Osteoblast (primary cell): Measurements from ENCODE around the gene TMEM184A. TPM values are rescaled to one million over a fixed set of nuclear protein-coding genes. Genes with fewer than 3 reads are reported as not detected.
A peak's percentile ranks its signal among the peaks of the same experiment; 100 is the strongest.

ENCODE experiments used
- DNase-seq: peaks from one replicate; pipeline ENCODE4 v3.0.0; 2011; ENCODE audit warnings: low spot score, mixed read lengths; ENCODE audit not compliant: insufficient read length; ENCODE audit errors: missing footprints
- H2AFZ ChIP-seq: 2 replicates; pipeline ENCODE4 v1.6.0; 2011; ENCODE audit warnings: mild to moderate bottlenecking, low read length
- H3K27ac ChIP-seq: 2 replicates; pipeline ENCODE4 v1.5.1; 2011; ENCODE audit warnings: mild to moderate bottlenecking, low read depth, low read length, moderate library complexity
- H3K27me3 ChIP-seq: 2 replicates; pipeline ENCODE4 v1.6.0; 2012; ENCODE audit warnings: mild to moderate bottlenecking, control low read depth, inconsistent platforms, low read length, moderate library complexity; ENCODE audit not compliant: insufficient read depth
- H3K36me3 ChIP-seq: 2 replicates; pipeline ENCODE4 v1.5.1; 2011; ENCODE audit warnings: mild to moderate bottlenecking, low read length, control low read depth, moderate library complexity; ENCODE audit not compliant: insufficient read depth
- H3K4me1 ChIP-seq: 2 replicates; pipeline ENCODE4 v1.5.1; 2011; ENCODE audit warnings: mild to moderate bottlenecking, low read length, control low read depth, moderate library complexity; ENCODE audit not compliant: insufficient read depth
- H3K4me2 ChIP-seq: 2 replicates; pipeline ENCODE4 v1.6.0; 2011; ENCODE audit warnings: mild to moderate bottlenecking, low read length; ENCODE audit not compliant: insufficient read depth
- H3K4me3 ChIP-seq: fragments of 200-600 bp; sonication (generic); 3 replicates; pipeline ENCODE4 v1.5.1; 2012; ENCODE audit warnings: mild to moderate bottlenecking, low read length, inconsistent platforms; ENCODE audit not compliant: insufficient read depth
- H3K79me2 ChIP-seq: 2 replicates; pipeline ENCODE4 v1.6.0; 2012; ENCODE audit warnings: mild to moderate bottlenecking, low read length, control low read depth, inconsistent platforms; ENCODE audit not compliant: insufficient read depth
- H3K9me3 ChIP-seq: 2 replicates; pipeline ENCODE4 v1.5.1; 2011; ENCODE audit warnings: low read depth, low read length, control low read depth
- H4K20me1 ChIP-seq: 2 replicates; pipeline ENCODE4 v1.6.0; 2012; ENCODE audit warnings: mild to moderate bottlenecking, low read length, control low read depth; ENCODE audit not compliant: insufficient read depth
- total RNA-seq: library from RNA; depleted of rRNA; stranded (reverse); fragments of >200 nt; gene quantifications from 2 replicates; pipeline ENCODE4 v1.2.3, GENCODE V29; 2012
- TF ChIP-seq, protein P1 (sequence below): IDR thresholded peaks from 2 replicates; pipeline ENCODE4 v1.5.1; 2011; ENCODE audit warnings: mild to moderate bottlenecking, low read depth, low read length, moderate library complexity; ENCODE audit errors: extremely low read depth

The TMEM184A gene
- total RNA-seq, 1 donor = under 0.01 TPM

DNA sequence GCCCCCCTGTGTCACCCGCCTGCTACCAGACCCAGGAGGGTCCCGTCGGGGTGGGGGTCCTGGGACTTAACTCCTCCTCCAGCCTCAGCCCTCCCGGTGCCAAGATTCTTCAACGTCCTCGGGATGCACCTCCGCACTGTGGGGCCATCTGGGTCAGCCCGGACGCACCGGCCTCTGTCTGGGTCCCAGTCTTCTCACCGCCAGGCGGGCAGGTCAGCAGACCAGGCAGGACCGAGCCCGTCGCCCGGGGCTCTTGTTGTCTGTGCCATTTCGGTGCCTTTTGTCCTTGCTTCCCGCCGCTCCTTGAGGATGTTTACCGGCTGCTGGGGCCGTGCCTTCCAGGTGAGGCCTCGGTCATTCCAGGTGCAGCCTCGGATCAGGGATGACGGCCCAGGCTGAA lies 46.0 kb upstream of the TMEM184A start:
- H3K27me3 ChIP-seq = peaks cover 39% of the 10 kb centered on the region
- H3K9me3 ChIP-seq = no peaks in the 10 kb centered on the region
- no peaks in the 10 kb centered on the region for H3K4me1 ChIP-seq
- no peaks in the 10 kb centered on the region for H3K79me2 ChIP-seq
- H4K20me1 ChIP-seq = no peaks in the 10 kb centered on the region
- no peak overlapping the region for H3K4me2 ChIP-seq
- no peak overlapping the region for H3K4me3 ChIP-seq
- TF ChIP-seq, protein P1, sequence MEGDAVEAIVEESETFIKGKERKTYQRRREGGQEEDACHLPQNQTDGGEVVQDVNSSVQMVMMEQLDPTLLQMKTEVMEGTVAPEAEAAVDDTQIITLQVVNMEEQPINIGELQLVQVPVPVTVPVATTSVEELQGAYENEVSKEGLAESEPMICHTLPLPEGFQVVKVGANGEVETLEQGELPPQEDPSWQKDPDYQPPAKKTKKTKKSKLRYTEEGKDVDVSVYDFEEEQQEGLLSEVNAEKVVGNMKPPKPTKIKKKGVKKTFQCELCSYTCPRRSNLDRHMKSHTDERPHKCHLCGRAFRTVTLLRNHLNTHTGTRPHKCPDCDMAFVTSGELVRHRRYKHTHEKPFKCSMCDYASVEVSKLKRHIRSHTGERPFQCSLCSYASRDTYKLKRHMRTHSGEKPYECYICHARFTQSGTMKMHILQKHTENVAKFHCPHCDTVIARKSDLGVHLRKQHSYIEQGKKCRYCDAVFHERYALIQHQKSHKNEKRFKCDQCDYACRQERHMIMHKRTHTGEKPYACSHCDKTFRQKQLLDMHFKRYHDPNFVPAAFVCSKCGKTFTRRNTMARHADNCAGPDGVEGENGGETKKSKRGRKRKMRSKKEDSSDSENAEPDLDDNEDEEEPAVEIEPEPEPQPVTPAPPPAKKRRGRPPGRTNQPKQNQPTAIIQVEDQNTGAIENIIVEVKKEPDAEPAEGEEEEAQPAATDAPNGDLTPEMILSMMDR = no peak
- peak; percentile 67 for DNase-seq
- no peaks in the 10 kb centered on the region for H3K36me3 ChIP-seq
- no peak overlapping the region for H2AFZ ChIP-seq
- H3K27ac ChIP-seq = no peak overlapping the region

DNA sequence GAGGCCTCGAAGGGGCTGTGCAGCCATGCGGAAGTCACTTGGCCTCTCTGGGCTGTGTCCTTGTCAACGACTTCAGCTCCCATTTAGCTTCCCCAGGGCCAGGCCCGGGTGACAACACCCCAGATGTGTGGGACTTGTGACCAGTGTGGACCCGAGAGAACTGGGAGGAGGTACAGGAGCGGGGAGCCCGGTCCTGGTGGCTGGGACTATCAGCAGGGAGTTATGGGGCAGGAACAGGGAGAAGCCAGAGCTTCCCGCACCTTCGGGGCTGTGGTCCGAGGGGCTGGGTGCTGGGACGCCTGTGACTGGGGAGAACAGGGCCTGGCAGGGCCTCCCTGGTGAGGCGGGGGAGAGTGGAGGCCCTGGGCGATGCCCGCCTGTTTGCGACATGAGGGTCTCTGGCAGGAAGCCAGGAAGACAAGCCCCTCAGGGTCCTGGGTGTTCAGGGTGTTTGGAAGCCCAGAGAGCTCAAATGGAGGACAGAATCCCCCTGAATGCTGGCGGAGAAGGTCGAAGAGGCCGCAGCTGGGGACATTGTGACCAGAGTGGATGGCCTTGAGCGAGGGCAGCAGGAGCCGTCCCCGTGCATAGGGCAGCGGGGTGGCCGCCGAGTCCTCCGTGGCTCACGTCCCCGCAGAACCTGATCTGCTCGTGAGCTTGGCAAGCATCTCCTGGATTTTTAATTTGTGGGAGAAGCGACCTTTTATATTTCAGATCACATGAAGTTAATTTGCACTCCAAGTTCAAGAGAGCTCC lies 43.8 kb upstream of the TMEM184A start:
- H2AFZ ChIP-seq = no peak overlapping the region
- peak; percentile 65 for DNase-seq
- no peaks in the 10 kb centered on the region for H3K79me2 ChIP-seq
- H3K36me3 ChIP-seq = no peaks in the 10 kb centered on the region
- H3K27me3 ChIP-seq = peaks cover 37% of the 10 kb centered on the region
- no peak overlapping the region for H3K4me3 ChIP-seq
- H3K4me2 ChIP-seq = no peak overlapping the region
- no peaks in the 10 kb centered on the region for H3K9me3 ChIP-seq
- no peak overlapping the region for H3K27ac ChIP-seq
- H3K4me1 ChIP-seq = no peaks in the 10 kb centered on the region
- no peaks in the 10 kb centered on the region for H4K20me1 ChIP-seq
- TF ChIP-seq, protein P1 = no peak

GRCh38 chr7:1598961-1599639 lies 43.1 kb upstream of the TMEM184A start:
- no peak overlapping the region for H3K4me3 ChIP-seq
- no peak overlapping the region for H3K4me2 ChIP-seq
- no peak for DNase-seq
- H3K36me3 ChIP-seq = no peaks in the 10 kb centered on the region
- no peak overlapping the region for H2AFZ ChIP-seq
- H3K9me3 ChIP-seq = no peaks in the 10 kb centered on the region
- H3K27me3 ChIP-seq = peaks cover 30% of the 10 kb centered on the region
- no peaks in the 10 kb centered on the region for H4K20me1 ChIP-seq
- no peaks in the 10 kb centered on the region for H3K79me2 ChIP-seq
- TF ChIP-seq, protein P1 = no peak
- no peak overlapping the region for H3K27ac ChIP-seq
- no peaks in the 10 kb centered on the region for H3K4me1 ChIP-seq

DNA sequence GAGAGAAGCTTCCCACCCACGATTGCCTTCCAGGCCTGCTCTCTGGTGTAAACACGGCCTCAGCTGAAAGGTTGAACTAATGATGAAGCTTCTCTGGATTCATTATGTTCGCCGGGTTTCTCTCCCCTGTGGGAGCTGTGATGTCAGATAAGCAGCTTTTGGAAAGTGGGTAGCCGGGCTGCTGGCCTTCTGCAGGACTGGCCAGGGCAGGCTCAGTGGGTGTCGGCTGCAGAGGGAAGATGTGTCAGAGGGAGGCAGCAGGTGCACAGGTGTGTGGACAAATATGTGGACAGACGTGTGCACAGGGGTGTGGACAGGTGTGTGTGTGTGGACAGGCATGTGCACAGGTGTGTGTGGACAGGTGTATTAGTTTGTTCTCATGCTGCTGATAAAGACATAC lies 42.3 kb upstream of the TMEM184A start:
- Histone ChIP-seq H3K27ac (no peak overlapping the region), H3K4me1 (no peaks in the 10 kb centered on the region), H4K20me1 (no peaks in the 10 kb centered on the region), H3K27me3 (peaks cover 27% of the 10 kb centered on the region), H3K79me2 (no peaks in the 10 kb centered on the region), H3K4me2 (no peak overlapping the region), H3K4me3 (no peak overlapping the region), H3K9me3 (no peaks in the 10 kb centered on the region), H2AFZ (no peak overlapping the region), H3K36me3 (no peaks in the 10 kb centered on the region)
- TF ChIP-seq, protein P1 = no peak
- peak; percentile 72 for DNase-seq
